GM18505 (cell line): ENCODE results near the gene NTRK3.

ENCODE experiments used
- ATAC-seq: cut with Tn5 transposase; IDR thresholded peaks from one replicate; pipeline ENCODE4 v1.9.1; 2021; ENCODE audit not compliant: unreplicated experiment
- POLR2A ChIP-seq: IDR thresholded peaks from 4 replicates; pipeline ENCODE4 v1.6.1; 2011; ENCODE audit warnings: borderline replicate concordance; ENCODE audit not compliant: insufficient read depth, insufficient read length; ENCODE audit errors: extremely low read depth

The NTRK3 gene

GRCh38 chr15:87877114-87877810, 379.3 kb downstream of the NTRK3 start:
- no peak for ATAC-seq
- TF ChIP-seq POLR2A: no peak

- TF ChIP-seq POLR2A: no peak
- ATAC-seq: no peak
These were observed 381.4 kb downstream of the NTRK3 start for GRCh38 chr15:87874896-87875711.

- no peak for TF ChIP-seq POLR2A
- no peak for ATAC-seq
These were observed 383.0 kb downstream of the NTRK3 start for GRCh38 chr15:87873516-87873915.

DNA sequence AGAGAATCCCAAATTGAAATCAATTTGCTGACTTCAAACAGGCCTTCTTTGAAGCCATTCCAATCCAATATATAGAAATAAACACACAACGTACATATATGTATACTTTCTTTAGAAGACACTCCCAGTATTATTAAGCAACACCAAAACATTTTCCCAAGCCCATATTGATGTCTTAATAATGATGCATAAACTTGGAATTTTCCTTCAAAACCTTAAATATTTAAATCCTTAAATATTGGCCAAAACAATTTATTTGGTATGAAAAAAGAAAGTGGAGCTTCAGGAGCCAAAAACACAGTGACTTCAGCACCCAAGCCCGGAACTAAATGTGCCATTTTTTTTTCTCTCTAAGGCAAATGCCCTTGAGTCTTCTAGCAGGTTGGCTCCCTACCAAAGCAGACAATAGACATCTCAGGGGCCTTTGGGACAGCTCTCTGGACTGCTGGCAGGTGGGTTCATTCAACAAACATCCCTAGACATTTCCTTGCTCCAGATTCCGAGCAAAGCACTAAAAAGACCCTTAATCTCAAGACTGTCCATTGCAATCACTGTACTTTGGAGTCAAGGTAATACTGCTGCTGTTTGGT, 384.7 kb downstream of the NTRK3 start:
- no peak for ATAC-seq
- TF ChIP-seq POLR2A: no peak

DNA sequence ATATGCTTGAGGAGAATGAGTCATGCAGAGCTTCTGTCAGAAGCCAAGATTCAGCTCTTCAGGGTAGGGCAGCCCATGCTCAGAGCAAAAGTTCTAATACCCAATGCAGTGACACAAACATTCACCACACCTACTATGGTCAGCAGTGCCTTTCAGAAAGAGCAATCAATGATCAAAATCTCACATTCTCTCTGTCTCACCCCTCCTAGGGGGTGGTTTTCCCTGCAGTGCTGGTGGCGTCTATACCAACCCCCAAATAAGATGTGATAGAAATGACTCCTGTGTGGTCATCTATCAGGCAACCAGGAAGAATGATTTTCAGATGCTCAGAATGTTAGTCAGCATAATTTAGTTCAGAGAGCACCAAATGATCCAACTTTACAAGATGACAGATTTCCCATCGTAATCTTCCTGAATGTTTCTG, 385.3 kb downstream of the NTRK3 start:
- ATAC-seq: no peak

DNA sequence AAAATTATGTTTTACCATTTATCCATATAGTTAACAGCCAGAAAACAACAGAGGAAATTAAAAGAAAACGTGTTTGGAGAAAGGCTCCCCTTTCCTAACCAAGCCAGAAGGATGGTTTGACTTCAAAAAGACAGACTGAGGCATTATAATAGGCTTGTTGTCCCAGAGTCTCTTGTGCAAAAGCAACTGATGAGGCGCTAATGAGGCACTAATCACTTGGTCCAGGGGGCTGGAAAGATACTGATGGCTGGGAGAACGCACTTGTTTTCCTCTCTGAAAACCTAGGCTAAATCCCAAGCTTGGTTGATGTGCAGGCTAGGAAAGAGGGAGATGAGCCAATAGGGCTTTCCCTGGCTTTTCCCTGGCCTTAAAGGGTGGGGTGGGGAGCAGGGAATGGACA, 389.6 kb downstream of the NTRK3 start:
- TF ChIP-seq POLR2A: no peak
- no peak for ATAC-seq

More for the DNA sequence above, 385.3 kb downstream of the NTRK3 start:
- no peak for TF ChIP-seq POLR2A

- no peak for ATAC-seq
- no peak for TF ChIP-seq POLR2A
These were observed 393.4 kb downstream of the NTRK3 start for GRCh38 chr15:87863152-87863551.

- ATAC-seq: no peak
These were observed 395.8 kb downstream of the NTRK3 start for GRCh38 chr15:87860743-87861142.

DNA sequence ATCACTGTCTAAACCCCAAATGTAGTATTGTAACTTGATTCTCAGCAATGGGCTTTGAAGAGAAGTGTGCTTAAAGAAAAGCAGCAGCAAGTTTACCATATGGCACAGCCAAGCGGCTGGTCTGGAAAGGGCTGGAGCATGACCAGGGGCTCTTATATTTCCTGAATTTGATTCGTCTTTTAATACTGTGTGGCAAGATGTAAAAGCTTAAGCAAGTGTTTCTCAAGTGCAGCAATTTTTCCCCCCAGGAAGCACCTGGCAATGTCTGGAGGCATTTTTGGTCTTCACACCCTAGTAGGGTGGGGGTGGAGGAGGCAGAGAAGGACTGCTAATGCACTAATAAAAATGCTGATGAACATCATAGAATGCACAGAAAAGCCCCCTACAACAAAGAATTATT, 397.9 kb downstream of the NTRK3 start:
- no peak for TF ChIP-seq POLR2A
- ATAC-seq: no peak

More at GRCh38 chr15:87860743-87861142, 395.8 kb downstream of the NTRK3 start:
- TF ChIP-seq POLR2A: no peak

DNA sequence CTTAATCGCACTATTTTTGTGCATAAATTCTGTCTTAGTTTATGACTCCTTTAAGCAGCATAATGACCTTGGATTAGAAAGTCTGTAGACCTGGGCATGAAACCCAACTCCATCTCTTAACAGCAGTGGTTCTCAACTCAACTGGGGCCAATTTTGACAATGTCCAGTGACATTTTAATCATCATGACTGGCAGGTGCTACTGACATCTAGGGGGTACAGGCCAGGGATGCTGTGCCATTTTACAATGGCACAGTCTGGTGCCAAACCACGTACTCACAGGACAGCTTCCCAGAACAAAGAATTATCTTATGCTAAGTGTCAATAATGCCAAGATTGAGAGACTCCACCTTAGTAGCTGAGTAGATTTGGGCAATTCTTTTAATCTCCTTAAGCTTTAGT, 405.0 kb downstream of the NTRK3 start:
- TF ChIP-seq POLR2A: no peak
- no peak for ATAC-seq

- TF ChIP-seq POLR2A: no peak
- ATAC-seq: no peak
These were observed 405.6 kb downstream of the NTRK3 start for GRCh38 chr15:87850916-87851315.

GRCh38 chr15:87849181-87849580, 407.4 kb downstream of the NTRK3 start:
- no peak for ATAC-seq
- no peak for TF ChIP-seq POLR2A

- ATAC-seq: no peak
- no peak for TF ChIP-seq POLR2A
These were observed 408.5 kb downstream of the NTRK3 start for GRCh38 chr15:87848012-87848411.

- TF ChIP-seq POLR2A: no peak
- ATAC-seq: no peak
These were observed 409.8 kb downstream of the NTRK3 start for GRCh38 chr15:87846746-87847145.
